ENCODE data around the gene EXD3.
"Not testable (repeated sequence)": the region's sequence is repeated elsewhere in the genome, so short reads cannot be mapped to it uniquely, and the experiment has no call there.

EXD3 gene

GRCh38 chr9:137394866-137395665 is 27.9 kb downstream of the EXD3 start:
- DNase-seq (ENCODE audit: low read depth in 3 of 3, low spot score in 1 of 3): no peak

GRCh38 chr9:137393176-137394150 is 29.5 kb downstream of the EXD3 start:
- DNase-seq (ENCODE audit: low read depth in 3 of 3, low spot score in 1 of 3): no peak

- no peak for DNase-seq (ENCODE audit: low read depth in 3 of 3, low spot score in 1 of 3)
These were observed 30.5 kb downstream of the EXD3 start for GRCh38 chr9:137392232-137393007.

- DNase-seq (ENCODE audit: low read depth in 3 of 3, low spot score in 1 of 3): no peak
These were observed 31.6 kb downstream of the EXD3 start for GRCh38 chr9:137391411-137391754.

GRCh38 chr9:137390553-137391410 is 32.2 kb downstream of the EXD3 start:
- DNase-seq (ENCODE audit: low read depth in 3 of 3, low spot score in 1 of 3): no peak

- no peak for DNase-seq (ENCODE audit: low read depth in 3 of 3, low spot score in 1 of 3)
These were observed 33.6 kb downstream of the EXD3 start for GRCh38 chr9:137389428-137389746.

- DNase-seq (ENCODE audit: low read depth in 3 of 3, low spot score in 1 of 3): no peak
These were observed 34.2 kb downstream of the EXD3 start for GRCh38 chr9:137388589-137389427.

- DNase-seq (ENCODE audit: low read depth in 3 of 3, low spot score in 1 of 3): no peak
These were observed 34.9 kb downstream of the EXD3 start for GRCh38 chr9:137387891-137388560.

- peak in 1 of 3 donors; percentile 31 for DNase-seq (ENCODE audit: low read depth in 3 of 3, low spot score in 1 of 3)
These were observed 35.7 kb downstream of the EXD3 start for GRCh38 chr9:137387114-137387890.

GRCh38 chr9:137386507-137387113 is 36.4 kb downstream of the EXD3 start:
- not testable (repeated sequence) for DNase-seq (ENCODE audit: low read depth in 3 of 3, low spot score in 1 of 3)

GRCh38 chr9:137385061-137385655 is 37.8 kb downstream of the EXD3 start:
- DNase-seq (ENCODE audit: low read depth in 3 of 3, low spot score in 1 of 3): no peak

GRCh38 chr9:137383784-137384756 is 38.9 kb downstream of the EXD3 start:
- no peak for DNase-seq (ENCODE audit: low read depth in 3 of 3, low spot score in 1 of 3)

GRCh38 chr9:137383081-137383783 is 39.7 kb downstream of the EXD3 start:
- DNase-seq (ENCODE audit: low read depth in 3 of 3, low spot score in 1 of 3): no peak

GRCh38 chr9:137382444-137383080 is 40.4 kb downstream of the EXD3 start:
- DNase-seq (ENCODE audit: low read depth in 3 of 3, low spot score in 1 of 3): no peak

All from stimulated activated CD4-positive, alpha-beta T cell treated with anti-CD3 and anti-CD28 coated beads, TNF-alpha, amount 100 ng/mL, for 1 hour (primary cell).